Stimulated activated CD8-positive, alpha-beta memory T cell treated with anti-CD3 and anti-CD28 coated beads, Interleukin-15, amount 100 ng/mL, for 48 hours (primary cell): ENCODE results near the gene ZWILCH.
"Not testable (repeated sequence)": the region's sequence is repeated elsewhere in the genome, so short reads cannot be mapped to it uniquely, and the experiment has no call there.

Source experiments
- DNase-seq, 2 donors: peaks; one replicate each; pipeline ENCODE4 v3.0.0-alpha.2; 2020; ENCODE audit warnings: low read depth in 2 of 2

ZWILCH gene

DNA sequence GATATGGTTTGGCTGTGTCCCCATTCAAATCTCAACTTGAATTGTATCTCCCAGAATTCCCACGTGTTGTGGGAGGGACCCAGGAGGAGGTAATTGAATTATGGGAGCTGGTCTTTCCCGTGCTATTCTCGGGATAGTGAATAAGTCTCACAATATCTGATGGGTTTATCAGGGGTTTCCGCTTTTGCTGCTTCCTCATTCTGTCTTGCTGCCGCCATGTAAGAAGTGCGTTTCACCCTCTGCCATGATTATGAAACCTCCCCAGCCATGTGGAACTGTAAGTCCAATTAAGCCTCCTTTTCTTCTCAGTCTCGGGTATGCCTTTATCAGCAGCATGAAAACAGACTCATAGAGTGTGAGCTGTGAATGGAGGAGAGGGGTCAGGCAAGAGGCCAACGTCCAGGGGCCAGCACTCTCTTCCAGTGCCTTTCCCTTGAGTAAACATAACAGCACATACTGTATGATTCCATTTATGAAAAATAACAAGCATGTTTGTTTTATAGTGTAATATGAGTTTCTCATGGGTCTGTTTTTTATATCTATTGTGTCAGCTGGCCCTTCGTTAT, 76.9 kb downstream of the ZWILCH start:
- DNase-seq = no peak

DNA sequence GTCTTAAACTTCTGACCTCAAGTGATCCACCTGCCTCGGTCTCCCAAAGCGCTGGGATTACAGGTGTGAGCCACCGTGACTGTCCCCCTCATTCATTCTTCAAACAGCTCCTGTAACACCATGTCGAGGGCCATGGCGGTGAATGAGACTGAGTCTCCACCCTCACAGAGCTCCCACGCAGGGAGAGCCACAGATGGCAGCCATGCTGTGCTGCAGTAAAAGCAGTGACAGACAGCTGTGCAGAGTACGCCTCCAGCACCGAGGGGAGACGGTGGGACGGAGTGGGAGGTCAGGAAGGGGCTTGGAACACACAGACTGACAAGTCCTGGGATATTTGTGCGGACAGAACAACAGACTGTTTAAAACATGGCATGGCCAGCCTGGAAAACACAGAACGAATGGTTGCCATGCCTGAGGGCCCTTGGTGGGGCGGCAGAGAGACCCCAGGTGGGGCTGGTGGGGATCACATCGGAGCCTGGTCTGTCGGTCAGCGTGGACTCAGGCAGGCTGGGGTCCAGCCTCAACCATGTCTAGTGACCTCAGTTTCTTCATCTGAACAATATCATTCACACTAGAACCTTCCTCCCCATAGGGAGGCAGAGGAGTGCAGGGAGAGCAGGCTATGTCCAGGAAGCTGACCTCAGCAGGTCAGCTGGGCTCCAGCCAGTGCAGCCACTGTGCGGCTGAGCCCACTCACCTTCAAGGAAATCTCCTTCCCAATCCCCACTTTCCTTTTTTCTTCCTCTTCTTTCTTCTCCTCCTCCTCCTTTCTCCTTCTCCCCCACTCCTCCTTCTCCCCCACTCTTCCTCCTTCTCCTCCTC, 81.2 kb downstream of the ZWILCH start:
- DNase-seq = no peak

DNA sequence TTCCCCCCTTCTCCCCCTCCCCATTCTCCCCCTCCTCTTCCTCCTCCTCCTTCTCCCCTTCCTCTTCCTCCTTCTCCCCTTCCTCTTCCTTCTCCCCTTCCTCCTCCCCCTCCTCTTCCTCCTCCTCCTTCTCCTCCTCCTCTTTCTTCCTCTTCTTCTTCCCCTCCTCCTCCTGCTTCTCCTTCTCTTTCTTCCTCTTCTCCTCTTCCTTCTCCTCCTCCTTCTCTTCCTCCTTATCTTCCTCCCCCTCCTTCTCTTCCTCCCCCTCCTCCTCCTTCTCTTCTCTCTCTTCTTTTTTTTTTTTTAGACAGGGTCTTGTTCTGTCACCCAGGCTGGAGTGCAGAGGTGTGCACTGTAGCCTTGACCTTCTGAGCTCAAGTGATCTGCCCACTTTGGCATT, 81.9 kb downstream of the ZWILCH start:
- DNase-seq = no peak

DNA sequence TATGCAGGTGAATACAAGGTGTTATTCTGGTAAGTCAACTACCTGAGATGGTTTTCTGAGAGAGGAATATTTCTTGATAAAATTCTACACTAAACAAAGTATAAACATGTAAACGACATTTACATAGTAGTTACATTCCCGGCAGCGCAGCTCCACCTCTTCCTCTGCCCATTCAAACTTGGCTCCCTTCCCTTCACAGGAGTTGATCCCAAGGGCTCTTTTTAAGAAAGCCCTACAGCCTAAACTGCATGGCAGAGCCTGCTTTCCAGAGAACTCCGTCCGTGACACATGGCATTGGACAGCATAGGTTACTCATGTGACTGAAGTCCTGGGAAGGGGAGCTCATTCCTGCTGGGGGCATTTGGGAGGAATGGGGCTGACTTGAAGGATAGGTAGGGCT, 82.6 kb downstream of the ZWILCH start:
- no peak for DNase-seq

DNA sequence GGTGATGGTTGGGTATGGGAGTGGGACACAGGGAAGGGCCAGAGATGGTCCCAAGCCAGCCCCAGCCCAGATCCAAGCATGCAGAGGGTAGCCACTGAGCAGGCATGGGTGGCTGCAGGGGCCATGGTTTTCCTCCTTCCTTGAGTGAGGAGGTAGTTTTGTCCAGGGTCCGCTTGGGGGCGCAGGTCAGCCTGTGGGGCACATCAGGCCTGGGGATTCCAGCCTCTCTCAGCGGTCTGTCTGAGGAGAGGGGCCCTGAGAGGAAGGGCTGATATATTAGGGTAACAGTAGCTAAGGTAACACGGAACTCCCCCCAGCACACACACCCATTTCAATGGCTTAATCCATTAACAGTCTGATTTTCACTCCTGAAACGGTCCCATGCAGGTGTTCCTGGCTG, 83.4 kb downstream of the ZWILCH start:
- no peak for DNase-seq

DNA sequence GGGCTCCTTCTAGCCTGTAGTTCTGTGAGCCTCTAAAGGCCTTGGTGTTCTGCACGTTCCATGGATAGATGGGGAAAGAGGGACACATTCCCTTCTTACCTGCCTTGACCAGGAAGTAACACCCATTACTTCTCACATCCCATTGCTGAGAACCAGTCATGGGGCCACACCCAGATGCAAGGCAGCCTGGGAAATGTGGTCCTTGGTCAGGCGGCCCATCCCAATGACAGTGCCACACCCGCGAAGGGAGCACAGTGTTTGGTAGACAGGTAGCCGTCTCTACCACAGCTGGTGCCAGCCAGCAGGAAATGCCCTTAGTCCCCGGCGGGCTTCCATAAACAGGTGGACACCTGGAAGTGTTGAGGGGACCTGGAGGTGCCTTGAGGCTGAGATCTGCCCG, 83.8 kb downstream of the ZWILCH start:
- DNase-seq = no peak

DNA sequence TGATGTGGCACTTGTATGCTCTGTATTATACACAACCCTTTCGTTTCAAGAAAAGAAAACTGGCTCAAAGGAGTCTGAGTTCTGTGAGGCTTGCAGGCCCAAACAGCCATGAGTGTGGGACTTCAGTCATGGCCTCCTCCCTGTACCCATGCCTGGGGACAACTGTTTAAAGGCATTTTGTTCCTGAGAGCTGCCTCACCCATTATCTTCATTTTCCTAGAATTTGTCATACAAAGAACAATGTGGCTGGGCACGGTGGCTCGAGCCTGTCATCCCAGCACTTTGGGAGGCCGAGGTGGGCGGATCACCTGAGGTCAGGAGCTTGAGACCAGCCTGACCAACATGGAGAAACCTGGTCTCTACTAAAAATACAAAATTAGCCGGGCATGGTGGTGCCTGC, 84.3 kb downstream of the ZWILCH start:
- DNase-seq = not testable (repeated sequence)

DNA sequence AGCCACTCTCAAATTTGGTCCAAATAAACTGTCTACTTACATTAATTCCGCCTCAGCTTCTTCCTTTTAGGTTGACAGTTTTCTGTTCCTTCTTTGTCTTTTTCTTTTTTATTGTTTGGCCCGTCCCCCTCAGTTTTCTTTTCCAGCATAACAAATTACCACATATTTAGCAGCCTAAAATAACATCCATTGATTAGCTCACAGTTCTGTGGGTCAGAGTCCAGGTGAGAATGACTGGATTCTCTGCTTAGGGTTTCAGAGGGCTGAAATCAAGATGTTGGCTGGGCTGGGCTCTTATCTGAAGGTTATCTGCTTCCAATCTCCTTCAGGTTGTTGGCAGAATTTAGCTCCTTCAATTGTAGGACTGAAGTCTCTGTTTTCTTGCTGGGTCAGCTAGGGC, 85.3 kb downstream of the ZWILCH start:
- DNase-seq = no peak

DNA sequence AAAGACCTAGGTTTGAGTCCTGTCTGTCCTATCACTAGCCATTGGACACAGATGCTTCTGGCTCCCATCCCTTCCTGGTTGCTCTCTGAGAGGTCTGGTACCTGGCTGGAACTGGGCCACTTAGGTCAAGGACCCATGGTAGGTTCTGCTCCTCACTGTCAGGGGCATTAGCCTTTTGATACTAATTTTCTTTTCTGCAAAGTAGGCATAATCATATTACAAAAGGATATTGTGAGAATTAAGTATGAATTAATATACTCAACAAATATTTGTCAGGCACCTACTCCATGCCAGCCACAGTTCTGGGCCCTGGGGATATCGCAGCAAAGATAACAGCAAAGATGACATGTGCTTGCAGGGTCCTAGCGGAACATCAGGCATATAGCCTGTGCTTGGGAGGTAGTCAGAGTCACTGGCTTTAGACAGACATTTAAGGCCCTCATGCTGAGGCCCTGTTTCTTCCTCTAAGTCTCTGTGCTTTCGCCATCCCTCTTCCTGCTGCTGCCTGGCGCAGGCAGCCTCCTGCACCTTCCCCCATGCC, 86.3 kb downstream of the ZWILCH start:
- DNase-seq = no peak

DNA sequence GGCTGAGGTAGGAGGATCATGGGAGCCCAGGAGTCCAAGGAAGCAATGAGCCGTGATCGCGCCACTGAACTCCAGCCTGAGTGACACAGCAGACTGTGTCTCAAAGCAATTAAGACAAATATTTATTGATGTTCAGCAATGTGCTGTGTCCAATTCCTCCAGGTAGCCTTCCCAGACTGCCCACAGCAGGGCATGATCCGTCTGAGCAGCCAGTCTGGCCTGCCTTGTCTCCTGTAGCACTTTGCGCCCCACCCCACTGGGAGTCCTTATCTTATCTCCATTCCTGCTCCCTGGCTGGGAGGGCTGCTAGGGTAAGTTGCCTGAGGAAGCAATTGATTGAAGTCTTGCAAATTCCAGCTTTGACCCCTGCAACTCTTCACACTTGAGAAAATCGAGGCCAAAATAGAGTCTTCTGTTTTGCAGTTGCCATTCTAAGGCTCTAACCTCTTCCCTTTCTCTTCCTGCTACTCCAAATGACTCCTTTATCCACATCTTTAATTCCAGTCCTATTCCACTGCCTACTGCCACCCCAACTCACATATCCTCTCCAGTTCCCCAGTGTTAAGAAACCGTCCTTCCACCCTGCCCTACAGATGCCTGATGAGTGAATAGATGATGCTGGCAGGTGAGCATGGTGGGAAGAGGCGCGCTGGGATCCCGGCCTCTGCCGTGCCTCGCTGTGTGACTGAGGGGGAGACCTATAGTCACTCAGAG, 87.5 kb downstream of the ZWILCH start:
- DNase-seq = no peak

DNA sequence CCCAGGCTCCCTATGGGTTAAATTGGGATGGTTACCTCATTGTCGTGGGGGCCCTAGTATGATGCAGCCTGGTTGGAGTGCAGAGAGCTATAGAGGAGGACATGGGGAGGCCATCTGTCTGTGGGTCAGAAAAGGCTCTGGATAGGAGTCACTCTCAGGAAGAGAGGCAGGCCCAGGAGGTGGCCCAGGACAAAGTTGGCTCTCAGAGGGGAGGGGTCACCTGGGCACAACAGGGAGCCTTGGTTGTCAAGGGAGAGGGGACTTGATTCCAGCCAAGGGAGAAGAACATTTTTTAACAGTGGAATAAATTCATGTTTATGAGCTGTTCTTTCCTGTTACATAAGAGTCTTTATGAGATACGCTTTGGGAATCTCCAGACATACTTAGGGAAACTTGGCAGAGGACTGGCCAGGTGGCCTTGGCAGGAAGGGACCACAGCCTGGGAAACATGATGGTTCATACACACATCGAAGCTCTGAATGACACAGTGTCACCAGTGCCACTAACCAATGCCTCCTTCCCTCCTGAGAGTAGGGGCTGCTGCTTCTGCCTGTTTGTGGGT, 88.2 kb downstream of the ZWILCH start:
- DNase-seq = no peak

DNA sequence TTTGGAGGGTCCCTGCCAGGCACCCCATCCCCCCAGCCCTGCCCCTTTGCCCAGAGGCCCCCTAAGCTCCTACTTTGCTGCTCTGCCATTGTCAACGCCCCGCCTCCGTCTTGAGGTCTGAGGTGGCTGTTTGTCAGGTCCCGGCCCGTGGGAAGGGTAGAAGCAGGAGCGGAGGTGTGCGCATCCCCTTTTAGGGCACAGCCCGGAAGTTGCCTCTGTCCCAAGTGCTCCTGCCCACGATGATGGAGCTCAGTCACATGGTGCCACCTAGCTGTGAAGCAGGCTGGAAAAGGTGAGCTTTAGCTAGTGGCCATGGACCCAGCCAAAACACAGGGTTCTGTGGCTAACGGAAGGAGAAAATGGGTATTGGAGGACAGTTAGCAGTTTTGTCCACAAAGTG, 89.2 kb downstream of the ZWILCH start:
- DNase-seq = no peak

DNA sequence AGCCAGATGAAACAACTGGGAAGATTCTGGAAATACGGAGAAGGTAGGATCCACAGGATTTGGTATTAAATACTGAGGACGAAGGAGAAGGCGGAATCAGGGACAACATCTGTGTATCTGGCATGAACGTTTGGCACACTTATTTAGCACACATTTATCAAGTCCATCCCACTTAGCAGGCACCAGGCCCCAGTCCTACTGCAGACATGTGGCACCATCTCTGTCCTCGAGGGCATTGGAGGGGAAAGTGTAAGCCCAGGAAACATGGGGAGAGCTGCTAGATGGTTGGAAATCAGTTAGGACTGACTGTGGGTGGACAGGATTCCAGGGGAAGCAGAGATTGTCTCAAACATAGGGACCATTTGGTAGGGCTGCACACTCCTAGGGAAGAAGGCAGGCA, 89.7 kb downstream of the ZWILCH start:
- no peak for DNase-seq

DNA sequence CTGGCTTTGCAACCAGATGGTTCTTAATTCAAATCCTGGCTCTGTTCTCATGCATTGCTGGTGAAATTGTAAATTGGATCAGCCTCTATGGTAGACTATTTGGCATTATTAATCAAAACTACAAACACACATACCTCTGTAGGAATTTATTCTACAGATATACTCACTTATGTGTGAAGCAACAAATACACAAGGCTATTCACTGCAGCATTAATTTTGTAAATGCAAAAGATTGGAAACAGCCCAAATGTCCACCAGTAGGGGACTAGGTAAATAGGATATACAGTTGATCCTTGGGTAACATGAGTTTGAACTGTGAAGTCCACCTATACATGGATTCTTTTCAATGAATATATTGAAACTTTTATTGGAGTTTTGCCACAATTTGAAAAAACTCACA, 90.2 kb downstream of the ZWILCH start:
- no peak for DNase-seq

DNA sequence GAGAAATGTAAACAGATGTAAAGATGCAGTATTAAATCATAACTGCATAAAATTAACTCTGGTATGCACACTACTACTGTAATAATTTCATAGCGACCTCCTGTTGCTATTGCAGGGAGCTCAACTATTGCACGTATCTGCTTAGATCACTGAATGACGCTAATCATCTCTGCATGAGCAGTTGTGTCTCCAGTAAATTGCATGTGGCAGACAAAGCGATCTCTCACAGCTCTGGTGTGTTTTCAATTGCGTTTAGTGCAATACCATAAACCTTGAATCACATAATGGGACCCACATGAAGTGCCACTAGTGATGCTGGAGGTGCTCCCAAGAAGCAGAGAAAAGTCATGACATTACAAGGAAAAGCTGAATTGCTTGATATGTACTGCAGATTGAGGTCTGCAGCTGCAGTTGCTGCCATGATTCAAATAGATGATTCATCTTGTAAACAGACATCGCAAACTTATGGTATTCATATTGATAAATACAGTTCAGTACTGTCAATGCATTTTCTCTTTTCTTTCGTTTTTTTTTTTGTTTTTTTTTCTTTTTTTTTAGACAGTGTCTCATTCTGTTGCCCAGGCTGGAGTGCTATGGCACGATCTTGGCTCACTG, 90.9 kb downstream of the ZWILCH start:
- DNase-seq = no peak

DNA sequence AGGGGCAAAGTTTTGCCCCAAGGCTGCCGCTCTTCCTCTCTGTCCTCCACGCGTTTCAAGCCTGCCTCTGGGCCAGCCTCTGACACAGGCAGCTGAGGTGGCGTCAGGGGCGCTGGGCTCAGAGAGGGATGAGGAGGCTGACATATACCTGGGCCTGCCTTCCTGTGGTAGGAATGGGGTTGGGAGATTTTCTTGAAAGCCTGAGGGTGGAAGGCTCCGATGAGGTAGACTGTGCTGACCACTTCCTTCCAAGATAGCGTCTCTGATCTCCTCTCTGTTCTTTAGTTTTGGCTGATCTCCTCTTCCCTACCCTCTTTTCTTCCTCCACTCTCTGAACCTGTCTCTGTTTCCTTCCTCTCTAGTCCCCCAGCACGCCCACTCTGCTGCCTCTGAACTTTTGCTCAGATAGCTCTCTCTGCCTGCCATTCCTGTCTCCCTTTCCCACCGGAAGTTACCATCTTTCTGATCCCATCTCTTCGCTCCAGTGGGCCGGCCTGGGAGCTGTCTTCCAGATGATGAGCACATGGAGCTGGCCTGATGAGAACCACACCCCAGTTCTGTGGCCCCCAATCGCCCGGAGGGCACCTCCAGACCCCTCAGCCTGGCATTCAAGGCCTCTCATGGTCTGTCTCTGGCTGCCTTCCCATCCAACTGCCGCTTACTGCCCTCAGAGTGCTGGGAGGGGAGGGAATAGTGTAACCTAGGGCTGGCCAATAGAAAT, 93.1 kb downstream of the ZWILCH start:
- no peak for DNase-seq
